Activated CD8-positive, alpha-beta memory T cell treated with anti-CD3 and anti-CD28 coated beads for 1 hour (primary cell): Measurements from ENCODE around the gene AP2S1.
"Not testable (repeated sequence)": the region's sequence is repeated elsewhere in the genome, so short reads cannot be mapped to it uniquely, and the experiment has no call there.

Source experiments
- DNase-seq, 2 donors: peaks; one replicate each; pipeline ENCODE4 v3.0.0-alpha.2; 2020; ENCODE audit warnings: low read depth in 1 of 2; ENCODE audit errors: extremely low read depth in 1 of 2

AP2S1 gene

GRCh38 chr19:46868025-46868802 lies 17.6 kb upstream of the AP2S1 start:
- no peak for DNase-seq

GRCh38 chr19:46867170-46867569 lies 16.5 kb upstream of the AP2S1 start:
- DNase-seq: no peak

GRCh38 chr19:46866407-46867136 lies 15.9 kb upstream of the AP2S1 start:
- no peak for DNase-seq

- no peak for DNase-seq
Measured at GRCh38 chr19:46863818-46864629, 13.4 kb upstream of the AP2S1 start.

- DNase-seq: no peak
Measured at GRCh38 chr19:46862974-46863632, 12.5 kb upstream of the AP2S1 start.

- DNase-seq: no peak
Measured at GRCh38 chr19:46862503-46862834, 11.8 kb upstream of the AP2S1 start.

- no peak for DNase-seq
Measured at GRCh38 chr19:46861691-46862502, 11.3 kb upstream of the AP2S1 start.

- DNase-seq: peak in 1 of 2 donors; percentile 71
Measured at GRCh38 chr19:46860846-46861690, 10.4 kb upstream of the AP2S1 start, which contains the start of gene ARHGAP35. Gene ARHGAP35 (plus strand): TSS chr19:46860997. CDS start chr19:46918676, 57,679 bp downstream.

GRCh38 chr19:46860125-46860845 lies 9.6 kb upstream of the AP2S1 start:
- DNase-seq: peak; percentile 81 to 86

- no peak for DNase-seq
Measured at GRCh38 chr19:46859637-46860124, 9.0 kb upstream of the AP2S1 start.

GRCh38 chr19:46856062-46857022 lies 5.7 kb upstream of the AP2S1 start:
- DNase-seq: peak; percentile 84

- DNase-seq: not testable (repeated sequence)
Measured at GRCh38 chr19:46854698-46855097, 4.1 kb upstream of the AP2S1 start.

- no peak for DNase-seq
Measured at GRCh38 chr19:46852830-46853229, 2.2 kb upstream of the AP2S1 start.

GRCh38 chr19:46849610-46850009 lies 1.0 kb downstream of the AP2S1 start:
- no peak for DNase-seq

GRCh38 chr19:46848389-46848788 lies 2.3 kb downstream of the AP2S1 start:
- no peak for DNase-seq

- no peak for DNase-seq
Measured at GRCh38 chr19:46847528-46847927, 3.1 kb downstream of the AP2S1 start.

GRCh38 chr19:46845959-46846459 lies 4.6 kb downstream of the AP2S1 start:
- no peak for DNase-seq
